GM19395 (cell line): ENCODE measurements around the gene CAPN5.

Experiments
- ATAC-seq: cut with Tn5 transposase; IDR thresholded peaks from one replicate; pipeline ENCODE4 v1.9.1; 2021; ENCODE audit warnings: mild to moderate bottlenecking, moderate library complexity; ENCODE audit not compliant: unreplicated experiment

Gene CAPN5

GRCh38 chr11:77146261-77147035, 79.7 kb downstream of the CAPN5 start:
- no peak for ATAC-seq

DNA sequence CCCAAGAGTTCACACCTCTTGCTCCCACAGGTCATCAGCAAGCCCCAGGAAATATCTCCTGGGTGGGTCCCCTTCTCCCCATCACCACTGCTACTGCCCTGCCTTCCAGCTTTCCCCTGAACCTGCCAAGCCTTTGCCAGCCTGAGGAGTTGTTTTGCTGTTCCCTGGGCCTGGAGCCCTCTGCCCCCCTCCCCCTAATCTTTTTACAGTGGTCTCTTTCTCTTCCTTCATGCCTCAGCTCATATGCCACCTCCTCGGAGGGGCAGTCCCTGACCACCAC, 80.2 kb downstream of the CAPN5 start:
- no peak for ATAC-seq

- ATAC-seq, result no peak
Observed at GRCh38 chr11:77147668-77148321, 81.0 kb downstream of the CAPN5 start.

GRCh38 chr11:77148963-77149715, 82.4 kb downstream of the CAPN5 start:
- no peak for ATAC-seq

- ATAC-seq, result no peak
Observed at GRCh38 chr11:77149716-77150392, 83.1 kb downstream of the CAPN5 start.

GRCh38 chr11:77150836-77151235, 84.1 kb downstream of the CAPN5 start:
- no peak for ATAC-seq

DNA sequence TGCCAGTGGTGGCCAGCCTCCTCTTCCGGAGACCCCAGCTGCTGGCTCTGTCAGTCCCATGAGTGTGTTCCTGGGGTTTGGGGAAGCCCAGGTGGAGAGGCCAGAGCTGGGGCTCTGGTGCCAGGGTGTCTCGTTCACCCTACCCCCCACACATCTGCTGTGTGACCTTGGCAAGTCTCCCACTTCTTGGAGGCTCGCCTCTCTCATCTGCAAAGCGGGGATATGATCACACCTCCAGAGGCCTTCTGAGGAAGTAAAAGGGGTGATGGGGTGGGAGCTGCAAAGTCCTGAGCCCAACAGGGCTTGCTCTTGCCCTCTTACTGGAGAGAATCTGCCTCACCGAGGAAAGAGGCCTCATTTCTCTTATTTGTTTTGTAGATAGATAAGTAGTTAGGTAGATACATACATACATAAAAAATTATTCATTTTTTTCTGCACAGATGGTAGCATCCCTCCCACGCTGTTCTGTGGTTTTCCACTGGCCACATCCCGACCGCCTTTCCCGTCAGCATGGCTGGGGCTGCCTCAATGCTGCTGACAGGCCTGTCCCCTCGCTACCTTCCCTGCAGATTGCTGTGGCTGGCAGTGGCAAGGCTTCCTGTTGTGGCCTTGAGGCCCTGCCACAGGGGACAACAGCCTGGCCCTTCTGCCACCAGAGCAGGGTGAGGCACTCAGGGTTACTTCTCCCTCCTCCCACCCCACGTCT, 85.2 kb downstream of the CAPN5 start:
- no peak for ATAC-seq

DNA sequence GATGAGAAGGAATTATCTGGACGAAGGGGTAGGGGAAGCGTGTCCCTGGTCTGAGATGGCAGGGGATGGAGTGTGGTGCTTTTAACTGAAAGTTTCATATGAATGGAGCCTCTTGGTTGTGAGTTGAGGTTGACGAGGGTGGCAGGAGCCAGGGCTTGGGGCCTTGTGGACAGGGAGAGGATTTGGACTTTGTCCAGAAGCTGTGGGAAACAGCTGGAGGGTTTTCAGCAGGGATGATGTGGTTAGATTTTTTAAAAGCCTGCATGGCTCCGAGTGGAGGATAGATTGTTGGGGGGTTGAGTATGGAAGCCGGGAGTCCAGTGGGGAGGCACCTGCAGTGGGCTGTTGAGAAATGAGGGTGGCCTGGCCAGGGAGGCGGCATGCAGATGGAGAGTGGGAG, 86.1 kb downstream of the CAPN5 start:
- no peak for ATAC-seq

DNA sequence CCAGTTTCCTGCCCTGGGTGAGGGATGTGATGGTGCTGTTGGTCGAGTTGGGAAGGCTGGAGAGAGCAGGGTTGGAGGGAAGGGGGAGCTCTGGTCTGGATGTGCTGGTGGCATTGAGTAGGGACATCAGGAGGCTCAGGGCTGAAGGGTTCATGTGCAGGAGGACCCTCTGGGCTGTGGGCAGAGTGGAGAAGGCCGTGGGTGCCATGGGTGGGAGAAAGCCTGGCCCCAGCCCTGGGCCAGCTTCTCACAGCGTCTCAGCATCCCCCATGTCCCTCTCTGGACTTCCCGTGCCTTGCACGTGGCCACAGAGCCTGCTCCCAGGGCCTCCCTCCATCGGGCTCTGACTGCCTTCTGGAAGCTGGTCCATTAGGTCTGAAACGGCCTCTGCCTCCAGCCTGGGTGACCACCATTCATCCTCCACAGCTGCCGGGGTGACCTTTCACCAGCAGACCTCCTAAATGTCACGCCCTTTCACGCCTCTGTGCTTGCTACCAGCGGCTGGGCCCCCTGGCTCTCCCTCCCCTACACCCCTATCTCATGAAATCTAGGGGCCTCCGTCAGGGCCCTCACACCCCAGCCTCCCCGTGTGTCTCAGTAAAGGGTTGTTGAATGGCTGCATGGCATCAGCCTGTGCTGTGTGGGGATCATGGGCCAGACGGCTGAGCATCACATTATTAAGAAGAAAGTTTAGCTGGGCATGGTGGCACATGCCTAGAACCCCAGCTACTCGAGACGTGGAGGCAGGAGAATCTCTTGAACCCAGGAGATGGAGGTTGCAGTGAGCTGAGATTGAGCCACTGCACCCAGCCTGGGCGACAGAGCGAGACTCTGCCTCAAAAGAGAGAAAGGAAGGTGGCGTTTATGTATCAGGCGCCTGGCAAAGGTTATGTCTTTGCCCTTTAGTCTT, 86.8 kb downstream of the CAPN5 start:
- ATAC-seq, result no peak

DNA sequence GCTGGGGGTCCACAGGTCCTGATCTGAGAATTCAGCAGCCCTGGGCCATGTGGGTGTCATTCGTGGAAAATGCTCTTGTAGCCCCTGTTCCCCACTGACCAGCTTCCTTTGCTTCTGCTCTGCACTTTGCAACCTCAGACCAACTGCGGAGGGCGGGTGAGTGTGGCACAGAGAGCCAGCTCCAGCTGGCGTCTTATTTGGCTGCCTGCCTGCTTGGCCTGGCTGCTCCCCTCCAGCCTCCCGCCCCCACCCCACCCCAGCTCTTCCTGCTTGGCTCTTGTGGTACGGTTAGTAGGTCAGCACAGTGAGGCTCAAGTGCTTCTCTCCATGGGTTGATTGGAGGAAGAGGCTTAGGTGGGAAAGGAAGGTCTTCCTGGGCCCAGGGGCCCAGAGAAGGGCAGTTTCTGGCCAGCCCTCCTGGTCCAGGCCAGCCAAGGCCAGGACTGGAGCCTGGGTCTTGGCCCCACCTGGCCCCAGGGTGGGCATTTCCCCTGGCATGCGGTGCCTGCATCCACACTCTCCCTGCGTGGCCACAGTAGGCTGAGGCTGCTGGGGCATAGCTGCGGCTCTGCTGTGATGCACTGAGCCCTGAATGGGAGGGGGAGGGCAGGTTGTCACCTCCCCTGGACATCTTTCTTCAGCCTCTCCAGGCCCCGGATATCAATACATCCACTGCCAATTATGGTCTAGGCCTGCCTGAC, 87.8 kb downstream of the CAPN5 start:
- no peak for ATAC-seq

DNA sequence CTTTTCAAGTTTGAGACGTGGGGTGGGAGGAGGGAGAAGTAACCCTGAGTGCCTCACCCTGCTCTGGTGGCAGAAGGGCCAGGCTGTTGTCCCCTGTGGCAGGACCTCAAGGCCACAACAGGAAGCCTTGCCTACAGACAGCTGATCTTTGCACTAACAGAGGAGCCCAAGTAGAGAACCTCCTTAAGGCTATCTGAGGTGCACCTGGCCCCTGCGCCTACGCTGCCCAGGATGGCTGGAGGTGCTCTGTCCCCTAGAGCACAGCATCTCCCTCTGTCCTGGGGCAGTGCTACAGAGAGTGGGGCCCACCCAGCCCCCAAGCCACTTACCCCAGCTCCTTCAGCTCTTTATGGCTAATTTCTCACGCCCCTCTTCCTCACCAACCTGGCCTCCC, 88.3 kb downstream of the CAPN5 start:
- no peak for ATAC-seq

- no peak for ATAC-seq
Observed at GRCh38 chr11:77155556-77156130, 88.9 kb downstream of the CAPN5 start.

DNA sequence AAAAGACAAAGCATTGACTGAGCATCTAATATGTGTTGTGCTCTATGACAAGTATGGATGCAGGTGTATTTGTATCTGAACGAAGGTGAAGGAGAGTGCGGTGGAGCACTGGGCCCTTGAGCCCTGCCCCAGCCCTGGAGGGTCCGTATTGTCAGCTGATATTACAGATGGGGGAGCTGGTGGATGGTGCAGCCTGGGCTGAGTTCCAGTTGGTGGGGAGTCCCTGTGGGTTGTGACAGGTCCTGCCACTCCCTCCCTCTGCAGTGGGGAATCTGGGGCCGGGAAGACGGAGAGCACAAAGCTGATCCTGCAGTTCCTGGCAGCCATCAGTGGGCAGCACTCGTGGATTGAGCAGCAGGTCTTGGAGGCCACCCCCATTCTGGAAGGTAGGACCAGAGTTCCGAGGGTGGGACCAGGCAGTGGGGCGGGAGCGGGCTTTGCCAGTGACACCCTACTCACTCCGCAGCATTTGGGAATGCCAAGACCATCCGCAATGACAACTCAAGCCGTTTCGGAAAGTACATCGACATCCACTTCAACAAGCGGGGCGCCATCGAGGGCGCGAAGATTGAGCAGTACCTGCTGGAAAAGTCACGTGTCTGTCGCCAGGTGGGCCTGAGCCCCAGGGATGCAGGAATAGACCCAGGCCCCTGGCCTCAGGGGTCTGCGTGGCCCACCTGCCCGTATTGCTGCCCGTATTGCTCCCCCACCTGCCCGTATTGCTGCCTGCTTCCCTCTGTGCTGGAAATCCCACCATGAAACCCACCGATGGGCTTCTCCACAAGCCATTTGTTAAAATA, 89.8 kb downstream of the CAPN5 start:
- no peak for ATAC-seq

GRCh38 chr11:77158041-77158695, 91.4 kb downstream of the CAPN5 start:
- no peak for ATAC-seq

DNA sequence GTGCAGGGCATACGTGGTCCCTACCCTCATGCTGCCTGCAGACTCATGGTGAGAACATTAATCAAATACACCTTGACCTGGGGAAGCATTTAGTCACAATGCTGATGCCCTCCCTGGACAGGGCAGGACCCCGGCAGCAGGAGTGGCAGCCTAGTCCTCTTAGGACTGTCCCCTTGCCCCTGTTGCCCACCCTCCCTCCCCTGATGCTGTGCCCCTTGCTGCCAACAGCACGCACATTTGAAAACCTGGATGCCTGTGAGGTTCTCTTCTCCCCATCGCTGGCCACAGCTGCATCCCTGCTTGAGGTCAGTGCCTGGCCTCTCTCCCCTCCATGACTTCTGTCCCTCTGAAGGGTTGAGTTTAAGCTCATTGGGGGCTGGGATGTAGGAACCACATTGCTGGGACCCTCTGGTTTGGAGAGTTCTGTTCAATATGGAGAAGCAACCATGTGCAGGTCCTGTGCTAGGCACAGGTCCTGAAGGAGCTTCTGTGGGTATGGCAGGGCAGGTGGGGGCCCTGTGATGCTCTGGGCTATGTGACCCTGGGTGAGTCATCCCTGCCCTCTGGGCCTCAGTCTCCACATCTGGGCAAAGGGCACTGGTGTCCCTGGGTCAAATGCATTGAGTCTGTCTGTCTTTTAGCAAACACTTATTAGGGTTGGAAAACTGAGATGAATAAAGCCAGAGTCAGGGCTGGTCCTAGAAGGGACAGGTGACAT, 92.6 kb downstream of the CAPN5 start:
- ATAC-seq, result no peak

DNA sequence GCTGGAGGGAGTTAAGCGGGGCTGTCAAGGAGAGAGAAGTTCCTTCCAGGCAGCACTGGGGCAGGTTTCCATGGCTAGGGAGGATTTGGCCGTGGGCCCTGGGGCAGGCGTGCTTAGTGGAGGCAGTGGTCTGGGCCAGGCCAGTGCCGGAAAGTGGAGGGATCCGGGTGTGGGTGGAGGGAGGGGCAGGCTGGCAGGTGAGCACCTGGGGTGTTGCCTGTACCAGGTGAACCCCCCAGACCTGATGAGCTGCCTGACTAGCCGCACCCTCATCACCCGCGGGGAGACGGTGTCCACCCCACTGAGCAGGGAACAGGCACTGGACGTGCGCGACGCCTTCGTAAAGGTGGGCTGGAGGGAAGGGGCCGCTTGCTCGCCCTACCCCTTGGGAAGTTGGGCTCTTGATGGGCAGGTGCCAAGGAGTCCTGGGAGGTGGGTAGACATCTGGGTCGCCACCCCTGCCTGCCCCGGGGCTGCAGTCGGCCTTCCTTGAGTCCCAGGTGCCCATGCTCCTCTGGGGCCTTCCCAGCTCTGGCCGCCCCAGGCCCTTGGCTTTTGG, 93.2 kb downstream of the CAPN5 start:
- ATAC-seq, result no peak

- no peak for ATAC-seq
Observed at GRCh38 chr11:77163271-77163670, 96.5 kb downstream of the CAPN5 start.
